Heart left ventricle (tissue), 13 donors: ENCODE data around the gene NCK2.

Experiments used
- POLR2A ChIP-seq, 2 donors: fragments of 450-650 bp; IDR thresholded peaks; one replicate each; pipeline ENCODE4 v1.6.1; 2017; ENCODE audit warnings: antibody characterized with exemption in 2 of 2, mild to moderate bottlenecking in 2 of 2, moderate library complexity in 2 of 2
- TF ChIP-seq, protein P1 (sequence below), 12 donors: fragments of 200-600 bp; sonication (generic) in 4 of 12; IDR thresholded peaks; one replicate each; pipeline versions ENCODE4 v1.5.0 to v1.8.0; 2018 to 2022; ENCODE audit warnings: antibody characterized with exemption in 12 of 12, mild to moderate bottlenecking in 5 of 12
- donor health status: ischemic (EF 13 %, LVEDD 7.1; RV severe dilation, severe dysfunction).
- donor health status: DM: no; HTN: yes; CAD: no.
- donor health status: DM: no; HTN: no; CAD: no.
- donor health status: ischemic (EF 25% LVEDD 6.9; RV normal size, moderate dysfunction).
- donor health status: ischemic (EF 25% LVEDD 5.7; RV mildly dilated, moderate dysfunction).
- donor health status: ischemic (EF 35%, LVEDD 5.7; RV mildly dilated, moderate dysfunction).
- donor health status: nonischemic (EF 11% LVEDD 7.7; RV severe dilation, severe dysfunction).
- donor health status: DM: yes; HTN: yes; CAD: no.
- donor health status: PGD.
- donor health status: ischemic (EF 29% LVEDD 5.4; RV normal size, mild dysfunction).
- donor health status: nonischemic (EF 23%, LVEDD 6.1; RV moderate dilation, normal function).

GRCh38 chr2:105915005-105915558, 170.4 kb downstream of the NCK2 start:
- TF ChIP-seq, protein P1, sequence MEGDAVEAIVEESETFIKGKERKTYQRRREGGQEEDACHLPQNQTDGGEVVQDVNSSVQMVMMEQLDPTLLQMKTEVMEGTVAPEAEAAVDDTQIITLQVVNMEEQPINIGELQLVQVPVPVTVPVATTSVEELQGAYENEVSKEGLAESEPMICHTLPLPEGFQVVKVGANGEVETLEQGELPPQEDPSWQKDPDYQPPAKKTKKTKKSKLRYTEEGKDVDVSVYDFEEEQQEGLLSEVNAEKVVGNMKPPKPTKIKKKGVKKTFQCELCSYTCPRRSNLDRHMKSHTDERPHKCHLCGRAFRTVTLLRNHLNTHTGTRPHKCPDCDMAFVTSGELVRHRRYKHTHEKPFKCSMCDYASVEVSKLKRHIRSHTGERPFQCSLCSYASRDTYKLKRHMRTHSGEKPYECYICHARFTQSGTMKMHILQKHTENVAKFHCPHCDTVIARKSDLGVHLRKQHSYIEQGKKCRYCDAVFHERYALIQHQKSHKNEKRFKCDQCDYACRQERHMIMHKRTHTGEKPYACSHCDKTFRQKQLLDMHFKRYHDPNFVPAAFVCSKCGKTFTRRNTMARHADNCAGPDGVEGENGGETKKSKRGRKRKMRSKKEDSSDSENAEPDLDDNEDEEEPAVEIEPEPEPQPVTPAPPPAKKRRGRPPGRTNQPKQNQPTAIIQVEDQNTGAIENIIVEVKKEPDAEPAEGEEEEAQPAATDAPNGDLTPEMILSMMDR (IDR thresholded peaks at IDR 0.05): no peak
- TF ChIP-seq POLR2A (IDR thresholded peaks at IDR 0.05): no peak
